GM18868 (cell line): Measurements from ENCODE around the gene SH3BGRL2.

Source experiments
- ATAC-seq: cut with Tn5 transposase; IDR thresholded peaks from one replicate; pipeline ENCODE4 v1.9.1; 2021; ENCODE audit warnings: mild to moderate bottlenecking, moderate library complexity; ENCODE audit not compliant: unreplicated experiment

SH3BGRL2 gene

DNA sequence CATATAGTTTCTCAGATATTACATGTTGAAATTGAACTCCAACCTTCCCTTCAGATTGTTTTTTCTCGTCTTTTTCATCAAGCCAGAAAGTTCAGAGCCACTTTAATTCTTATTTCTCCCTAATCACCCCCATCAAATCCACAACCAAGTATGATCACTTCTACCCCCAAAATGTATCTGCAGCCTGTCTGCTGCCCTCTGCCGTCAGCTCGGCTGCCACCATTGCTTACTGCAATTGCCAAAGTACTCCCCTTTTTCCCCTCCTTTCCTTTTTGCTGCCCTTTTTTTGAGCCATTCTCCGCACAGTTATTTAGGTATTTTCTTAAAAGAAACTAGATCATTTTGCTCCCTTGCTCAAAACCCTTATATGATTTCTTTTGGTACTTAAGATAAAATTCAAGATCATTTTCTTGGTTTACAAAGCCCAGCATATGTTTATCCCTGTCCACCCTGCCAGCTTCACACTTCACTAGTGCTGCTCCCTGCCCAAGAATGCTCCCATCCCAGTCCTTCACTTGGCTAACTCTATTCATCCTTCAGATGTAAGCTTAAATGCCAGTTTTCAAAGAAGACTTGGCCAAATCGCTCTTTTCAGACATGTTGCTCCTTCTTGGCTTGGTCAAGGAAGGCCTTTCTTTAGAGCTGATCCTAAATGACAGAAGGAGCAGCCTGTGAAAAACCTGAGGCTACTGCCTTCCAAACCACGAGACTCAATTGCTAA lies 63.7 kb downstream of the SH3BGRL2 start:
- ATAC-seq: no peak

DNA sequence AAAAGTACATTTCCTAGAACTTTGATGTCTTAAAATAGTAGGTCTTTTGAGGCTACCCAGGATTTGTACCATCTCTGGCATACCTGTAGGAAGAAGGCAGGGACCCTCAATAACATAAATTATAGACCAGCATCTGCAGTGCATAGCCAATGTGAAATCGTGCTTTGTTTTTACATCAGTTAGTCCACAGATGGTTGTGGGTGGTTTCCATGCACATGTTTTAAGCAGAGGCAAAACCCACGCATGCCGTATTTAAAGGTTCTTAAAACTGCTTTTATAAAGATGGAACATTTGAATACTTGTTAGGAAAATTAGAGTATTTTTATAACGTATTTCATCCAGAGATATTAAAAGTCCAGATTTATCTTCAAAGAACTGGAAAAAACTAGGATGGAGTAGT lies 66.3 kb downstream of the SH3BGRL2 start:
- no peak for ATAC-seq

DNA sequence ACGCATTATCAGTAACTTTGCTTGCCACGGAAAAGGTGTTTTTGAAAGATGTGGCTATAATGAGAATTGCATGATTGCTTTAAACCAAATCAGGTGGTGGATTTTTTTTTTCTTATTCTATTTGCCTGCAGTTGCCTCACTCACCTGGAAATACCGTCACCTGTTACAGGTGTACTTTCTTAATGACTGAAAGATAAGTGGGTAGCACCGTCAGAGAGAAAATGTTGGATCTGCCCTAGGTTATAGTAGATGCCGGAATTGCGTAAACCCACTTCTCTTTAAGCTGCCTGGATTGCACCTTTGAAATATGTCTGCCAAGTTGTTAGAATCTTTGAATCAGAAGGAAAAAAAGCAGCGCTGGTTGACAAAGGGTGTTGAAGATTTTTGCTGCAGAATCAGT lies 68.5 kb downstream of the SH3BGRL2 start:
- ATAC-seq: no peak

DNA sequence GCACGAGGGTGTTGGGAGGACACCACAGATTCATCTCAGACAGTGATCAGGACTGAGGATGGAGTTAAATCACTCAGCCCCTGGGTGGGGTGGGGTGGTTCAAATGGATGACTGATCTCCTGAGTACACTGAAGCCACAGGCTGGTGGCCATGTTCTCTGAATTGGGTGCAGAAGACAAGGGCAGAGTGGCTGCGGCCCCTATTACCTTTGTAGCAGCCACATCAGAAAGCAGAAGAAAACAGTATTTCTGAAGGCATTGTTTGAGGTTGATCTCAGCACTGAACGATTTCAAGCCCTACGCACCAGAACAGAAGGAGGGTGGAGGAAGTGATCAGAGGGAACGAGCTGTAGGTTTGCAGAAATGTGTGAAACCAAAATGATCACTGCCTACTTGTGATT lies 71.6 kb downstream of the SH3BGRL2 start:
- ATAC-seq: no peak

DNA sequence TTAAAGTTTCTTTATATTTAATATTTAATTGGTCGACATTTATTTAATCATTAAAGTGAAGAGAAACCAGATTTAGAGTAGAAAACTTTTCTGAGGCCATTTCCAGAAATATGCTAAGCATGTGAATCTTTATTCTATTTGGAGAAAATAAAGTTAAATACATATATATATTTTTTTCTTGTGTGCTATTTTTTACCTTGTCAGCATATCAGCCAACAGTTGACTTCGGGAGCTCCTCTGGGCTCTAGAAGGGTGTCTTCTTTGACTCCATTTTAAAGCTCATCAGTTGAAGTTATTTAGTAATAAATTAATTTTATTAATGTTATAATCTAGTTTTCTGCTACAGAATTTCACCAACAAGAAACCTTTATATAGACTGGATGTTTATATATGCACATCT lies 73.1 kb downstream of the SH3BGRL2 start:
- no peak for ATAC-seq

DNA sequence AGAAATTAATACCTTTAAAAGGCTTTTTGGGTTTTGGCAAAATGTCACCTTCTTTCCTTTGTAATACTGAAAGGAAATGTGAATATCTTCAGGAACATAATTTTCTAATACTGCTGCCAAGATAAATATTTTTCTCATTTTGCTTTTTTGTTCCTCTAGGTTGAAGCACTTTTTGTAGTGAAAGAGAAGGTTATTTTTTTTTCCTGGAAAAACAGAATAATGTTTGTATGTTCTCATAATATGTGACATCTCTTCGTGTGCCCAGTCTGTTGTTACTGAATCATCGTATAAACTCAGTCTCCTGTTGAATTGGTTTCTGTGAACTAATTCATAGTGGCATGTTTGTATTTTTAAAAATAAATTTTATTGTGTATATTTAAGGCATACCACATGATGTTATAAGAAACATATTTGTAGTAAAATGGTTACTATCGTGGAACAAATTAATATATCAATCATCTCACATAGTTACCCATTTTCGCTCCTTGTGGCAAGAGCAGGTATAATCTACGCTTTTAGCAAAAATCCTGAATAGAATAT lies 74.4 kb downstream of the SH3BGRL2 start:
- ATAC-seq: no peak

DNA sequence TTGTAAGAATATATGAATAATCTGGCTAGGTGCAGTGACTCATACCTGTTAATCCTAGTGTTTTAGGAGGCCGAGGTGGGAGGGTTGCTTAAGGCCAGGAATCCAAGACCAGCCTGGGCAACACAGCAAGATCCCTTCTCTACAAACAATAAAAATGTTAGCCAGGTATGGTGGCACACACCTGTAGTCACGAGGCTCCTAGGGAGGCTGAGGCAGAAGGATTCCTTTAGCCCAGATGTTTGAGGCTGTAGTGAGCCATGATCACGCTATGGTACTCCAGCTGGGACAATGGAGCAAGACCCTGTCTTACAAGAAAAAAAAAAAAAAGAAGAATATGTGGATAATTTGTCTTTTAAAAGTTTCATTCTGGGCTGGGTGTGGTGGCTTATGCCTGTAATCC lies 75.4 kb downstream of the SH3BGRL2 start:
- no peak for ATAC-seq

DNA sequence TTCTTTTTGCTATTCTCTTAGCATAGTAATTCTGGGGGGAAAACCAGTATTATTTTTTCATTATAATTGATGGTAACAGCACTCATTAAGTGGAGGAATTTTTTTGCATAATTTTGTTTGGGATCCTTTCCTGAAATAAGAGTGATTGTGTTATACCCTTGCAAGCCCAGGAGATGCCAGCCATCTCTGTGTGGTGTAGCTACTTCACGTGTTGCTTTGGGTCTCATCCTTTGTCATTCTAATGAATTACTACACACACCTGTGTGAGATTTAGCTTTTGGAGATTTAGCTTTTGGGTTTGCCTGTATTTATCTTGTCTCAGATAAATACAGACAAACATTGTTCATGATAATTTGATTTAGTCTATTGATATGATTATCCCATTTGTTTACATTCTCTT lies 76.5 kb downstream of the SH3BGRL2 start:
- ATAC-seq: no peak

DNA sequence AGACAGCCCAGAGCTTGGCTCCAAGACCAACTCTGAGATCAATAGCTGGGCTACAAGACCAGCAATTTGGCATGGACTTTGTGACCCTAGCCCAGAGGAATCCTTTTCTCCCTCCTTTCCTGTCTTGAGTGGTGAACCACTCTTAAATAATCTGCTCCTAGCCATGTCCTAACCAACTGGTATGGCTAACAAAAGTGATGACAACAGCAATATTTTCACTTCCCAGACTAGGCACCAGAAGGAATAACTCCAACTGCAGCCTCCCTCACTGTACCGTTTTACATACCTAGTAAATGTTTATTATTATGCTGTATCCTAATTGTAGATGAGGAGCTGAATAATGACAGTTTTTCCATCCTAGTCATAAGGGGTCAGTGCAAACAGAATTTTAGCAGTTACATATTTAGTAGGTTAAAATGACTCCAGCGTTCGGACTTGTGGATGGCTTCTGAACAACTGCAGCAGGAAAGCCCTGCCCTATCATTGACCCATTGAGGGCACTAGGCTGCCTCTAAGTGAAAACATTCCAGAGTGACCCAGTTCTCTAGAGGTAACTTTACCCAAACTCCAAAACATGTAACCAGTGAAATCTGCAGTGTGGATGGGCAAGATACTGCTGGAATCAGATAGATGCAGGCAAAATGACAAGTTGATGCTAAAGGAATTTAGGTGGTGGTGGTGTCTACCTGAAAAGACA lies 77.1 kb downstream of the SH3BGRL2 start:
- ATAC-seq: no peak

DNA sequence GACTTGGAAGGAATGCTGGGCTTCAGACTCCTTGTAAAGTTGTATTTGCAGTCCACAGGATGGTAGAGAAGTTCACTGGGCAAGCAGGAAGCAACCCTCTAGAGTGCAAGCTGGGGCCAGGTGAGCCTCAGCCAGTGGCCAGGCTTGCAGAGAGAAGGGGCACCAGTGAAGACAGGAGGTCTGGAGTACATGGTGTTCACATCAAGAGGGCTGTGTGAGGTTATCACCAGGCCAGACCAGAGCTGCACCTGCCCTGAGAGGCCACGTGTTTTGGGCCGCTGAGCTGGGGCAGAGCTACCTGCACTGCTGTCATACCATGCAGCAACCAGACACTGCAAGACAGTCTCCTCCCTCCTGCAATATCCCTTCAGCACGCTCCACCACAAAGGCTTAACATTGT lies 79.0 kb downstream of the SH3BGRL2 start:
- ATAC-seq: no peak

DNA sequence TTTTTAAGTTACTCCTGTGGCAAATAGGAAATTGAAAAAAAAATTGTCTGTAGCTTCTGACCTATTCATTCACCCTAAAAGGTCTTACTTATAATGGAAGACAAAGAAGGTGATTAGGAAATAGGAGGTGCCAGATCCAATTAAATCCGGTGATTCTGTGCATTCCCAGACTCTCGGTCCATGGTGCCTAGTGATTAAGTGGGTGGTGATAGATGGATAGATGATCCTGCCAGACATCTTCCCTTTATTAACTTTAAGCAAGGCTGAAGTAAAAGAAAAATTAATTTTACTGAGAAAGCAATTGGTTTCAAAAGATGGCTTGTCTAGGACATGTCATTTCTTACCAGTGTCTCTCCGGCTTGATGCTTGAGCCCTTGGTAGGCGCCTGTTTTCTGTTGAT lies 80.0 kb downstream of the SH3BGRL2 start:
- no peak for ATAC-seq

DNA sequence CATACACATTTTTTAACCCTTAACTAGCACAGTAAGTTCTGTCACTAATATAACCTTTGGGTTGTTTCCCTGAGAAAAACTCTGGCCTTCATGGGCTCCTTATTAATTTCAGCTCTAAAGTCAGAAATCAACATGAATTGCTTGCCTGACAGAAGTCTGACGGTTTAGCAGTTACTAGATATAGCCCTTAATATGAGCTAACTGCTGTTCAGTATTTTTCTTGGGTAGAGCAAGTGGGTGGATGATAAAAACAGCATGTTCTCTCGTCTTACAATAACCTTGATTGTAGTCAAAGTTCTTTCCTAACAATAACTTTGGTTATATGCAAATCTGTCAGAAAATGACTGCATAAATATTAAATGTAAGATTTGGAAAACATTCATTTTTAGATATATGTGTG lies 81.0 kb downstream of the SH3BGRL2 start:
- no peak for ATAC-seq

DNA sequence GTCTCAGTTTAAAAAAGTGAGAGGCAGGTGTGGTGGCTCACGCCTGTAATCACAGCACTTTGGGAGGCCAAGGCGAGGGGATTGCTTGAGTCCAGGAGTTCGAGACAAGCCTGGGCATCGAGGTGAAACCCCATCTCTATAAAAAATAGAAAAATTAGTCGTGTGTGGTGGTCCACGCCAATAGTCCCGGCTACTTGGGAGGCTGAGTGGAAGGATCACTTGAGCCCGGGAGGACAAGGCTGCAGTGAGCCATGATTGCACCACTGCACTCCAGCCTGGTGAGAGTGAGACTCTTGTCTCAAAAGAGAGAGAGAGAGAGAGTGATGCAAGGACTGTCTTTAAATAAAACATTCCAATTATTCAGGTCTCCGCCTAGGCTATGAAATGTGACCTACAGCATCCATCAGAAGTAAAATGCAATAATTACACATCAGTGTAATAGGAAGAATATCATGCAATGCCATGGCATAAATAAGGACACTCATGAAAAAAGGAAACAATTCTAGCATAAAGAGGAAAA lies 81.5 kb downstream of the SH3BGRL2 start:
- ATAC-seq: no peak

DNA sequence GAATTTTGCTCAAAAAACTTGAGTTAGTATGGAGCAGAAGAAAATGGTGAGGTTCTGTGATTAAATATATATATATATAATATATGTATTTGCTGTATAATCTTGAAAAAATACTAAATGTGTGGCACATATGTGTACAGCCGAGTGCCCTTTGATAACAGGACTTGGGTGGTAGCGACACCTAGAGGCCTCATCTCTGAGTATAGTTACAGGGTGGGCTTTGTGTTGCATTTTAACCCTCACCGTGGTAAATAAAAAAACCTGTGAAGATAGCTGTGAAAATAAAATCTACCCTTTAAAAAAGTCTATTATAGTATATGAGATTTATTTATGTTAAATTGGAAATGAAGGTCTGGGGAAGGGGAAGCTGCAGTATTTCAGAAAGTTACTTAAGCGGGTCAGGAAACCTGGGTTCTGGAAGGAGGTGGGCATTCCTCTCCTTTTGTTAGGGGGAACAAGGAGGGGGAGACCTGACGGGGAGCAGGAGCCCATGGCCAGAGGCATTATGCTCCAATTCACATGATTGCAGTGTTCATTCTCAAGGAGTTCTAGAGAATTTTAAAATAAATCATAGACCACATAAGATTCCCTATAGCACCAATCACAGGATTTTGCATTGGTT lies 82.7 kb downstream of the SH3BGRL2 start:
- ATAC-seq: peak; percentile 73

DNA sequence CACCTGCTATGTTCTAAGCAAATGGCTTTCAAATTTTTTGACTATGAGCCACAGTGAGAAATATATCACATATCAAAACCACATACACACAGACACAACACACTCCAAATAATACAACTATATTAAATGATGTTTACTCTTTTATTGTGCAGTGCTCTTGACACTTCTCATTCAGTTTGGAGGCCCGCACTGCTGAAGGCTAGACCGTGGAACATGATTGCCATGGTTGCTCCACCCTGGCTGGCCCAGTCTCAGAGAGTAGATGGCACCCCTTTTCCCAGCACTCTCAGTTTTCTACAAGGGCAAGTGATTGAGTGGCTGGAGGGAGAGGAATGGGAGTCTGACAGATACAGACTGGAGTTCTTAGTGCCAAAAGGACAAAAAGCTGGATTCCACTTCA lies 86.9 kb downstream of the SH3BGRL2 start:
- no peak for ATAC-seq

DNA sequence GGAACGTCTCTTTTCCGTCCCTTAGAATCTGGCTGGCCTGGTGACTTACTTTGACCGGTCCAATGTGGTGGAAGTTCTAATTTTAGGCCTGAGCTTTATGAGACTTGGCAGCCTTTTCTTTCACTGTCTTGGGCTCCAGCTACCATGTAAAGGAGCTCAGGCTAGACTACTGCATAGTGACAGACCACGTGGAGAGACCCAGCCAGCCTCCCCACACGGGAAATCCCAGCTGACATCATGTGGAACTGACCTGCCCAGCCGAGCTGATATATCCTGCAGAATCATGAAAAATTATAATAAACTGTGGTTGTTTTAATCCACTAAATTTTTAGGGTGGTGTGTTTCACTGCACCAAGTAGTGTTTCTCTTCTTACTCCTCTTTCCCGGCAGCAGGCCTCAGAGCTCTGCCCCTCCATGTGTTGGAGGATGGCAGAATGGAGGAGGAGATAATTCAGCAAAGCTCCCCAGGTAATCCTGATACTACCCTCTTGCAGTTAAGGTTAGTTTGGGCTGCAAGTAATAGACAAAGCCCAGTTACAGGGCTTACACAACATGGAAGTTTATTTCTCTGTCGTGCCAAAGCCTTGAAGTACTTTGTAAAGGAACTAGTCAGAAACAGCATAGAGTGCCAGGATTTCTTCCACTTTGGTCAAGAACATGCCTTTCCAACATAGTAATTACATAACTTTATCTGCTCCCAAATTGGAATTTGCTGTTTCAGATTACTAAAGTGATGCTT lies 87.5 kb downstream of the SH3BGRL2 start:
- peak; percentile 72 for ATAC-seq

DNA sequence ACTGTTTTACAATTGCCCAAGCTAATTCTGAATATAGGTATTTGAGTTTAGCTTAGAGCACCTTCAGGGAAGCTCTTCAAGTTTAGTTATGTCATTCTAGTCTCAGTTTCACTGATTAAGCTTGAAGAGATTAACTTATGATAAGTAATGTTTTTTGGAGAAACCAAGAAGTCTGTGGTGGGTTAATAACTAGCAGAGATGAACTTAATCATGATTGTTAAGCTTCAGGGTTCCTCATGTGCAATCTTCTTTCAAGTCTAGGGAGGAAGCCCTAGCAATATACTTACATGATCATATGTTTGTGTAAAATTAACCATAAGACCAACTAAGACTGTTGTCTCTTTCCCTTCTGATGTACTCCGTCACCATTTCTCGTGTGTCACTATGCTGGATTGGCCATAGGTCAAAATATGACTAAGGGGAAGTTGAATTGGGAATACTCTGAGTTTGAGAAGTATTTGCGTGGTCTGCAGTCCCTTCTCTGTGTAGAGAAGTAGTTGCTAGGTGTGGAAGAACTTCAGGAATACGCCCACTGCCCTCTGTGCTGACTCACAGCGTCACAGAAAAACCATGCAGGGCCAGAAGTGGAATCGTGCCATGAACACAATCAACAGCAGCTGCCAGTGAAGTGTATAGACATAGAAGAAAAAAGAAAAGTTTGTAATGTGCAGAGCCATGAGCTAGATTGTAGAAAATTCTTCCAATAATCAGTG lies 88.3 kb downstream of the SH3BGRL2 start:
- ATAC-seq: peak; percentile 54

DNA sequence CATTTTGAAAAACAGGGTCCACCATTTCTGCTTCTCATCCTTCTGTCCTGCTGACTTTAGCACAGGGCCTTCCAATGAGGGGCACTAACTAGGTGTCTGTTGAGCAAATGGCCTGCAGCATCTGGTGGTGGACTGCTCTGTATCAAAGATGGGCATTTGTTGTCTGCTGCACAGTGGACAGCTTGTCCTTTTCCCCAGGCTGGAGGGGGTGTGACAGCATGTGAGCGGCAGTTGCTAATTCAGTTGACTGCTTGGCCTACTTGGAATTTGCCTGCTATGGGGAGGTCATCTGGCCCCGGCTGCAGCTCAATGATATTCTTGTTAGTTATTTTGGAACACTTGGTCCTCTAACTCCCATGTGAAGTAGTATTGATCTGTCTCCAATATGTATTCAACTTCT lies 93.7 kb downstream of the SH3BGRL2 start:
- ATAC-seq: no peak

DNA sequence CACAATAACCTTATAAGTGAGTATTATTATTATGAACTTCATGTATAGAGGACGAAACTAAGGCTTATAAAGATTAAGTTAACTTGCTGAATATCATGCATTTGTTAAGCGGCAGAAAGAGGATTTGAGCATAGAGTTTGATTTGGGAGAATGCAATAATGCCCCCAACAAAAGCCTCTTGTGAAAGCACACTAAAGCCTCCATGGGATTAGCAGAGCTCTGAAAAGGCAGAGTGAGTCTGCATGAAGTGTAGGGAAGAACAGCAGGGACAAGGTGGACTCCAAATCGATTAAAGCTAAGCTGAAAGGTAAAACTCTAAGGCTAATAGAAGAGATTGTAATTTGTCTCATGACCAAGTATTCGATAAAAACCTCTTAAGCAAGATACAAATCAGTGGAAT lies 100.3 kb downstream of the SH3BGRL2 start:
- ATAC-seq: no peak

DNA sequence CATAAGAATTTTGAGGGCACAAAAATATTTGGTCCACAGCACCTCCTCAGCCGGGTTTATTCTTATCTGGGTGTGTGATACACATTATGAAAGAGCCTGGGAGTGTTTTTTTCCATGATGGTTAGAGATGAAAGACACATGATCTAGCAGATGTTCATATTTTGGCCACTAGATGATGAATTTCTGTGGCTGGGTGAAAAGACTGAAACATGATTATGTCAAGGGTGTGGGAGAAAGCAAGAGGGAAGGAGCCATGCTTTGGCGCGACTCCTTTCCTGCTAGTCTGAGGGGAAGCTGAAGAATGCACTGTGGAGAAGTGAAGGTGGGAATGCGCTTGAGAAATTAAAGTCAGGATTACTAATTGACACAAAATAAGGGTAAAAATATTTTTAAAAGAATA lies 102.3 kb downstream of the SH3BGRL2 start:
- ATAC-seq: no peak
